ENCODE measurements around the gene CDK5RAP3.

Gene CDK5RAP3

GRCh38 chr17:47949946-47950345 is 21.0 kb upstream of the CDK5RAP3 start:
- Histone ChIP-seq H3K4me3 (ENCODE audit: low read depth, low read length) (no peak overlapping the region), H3K4me1 (ENCODE audit: control insufficient read depth, insufficient read depth, low read length) (peaks cover 14% of the 10 kb centered on the region), H3K9me3 (ENCODE audit: control insufficient read depth, insufficient read depth, low read depth, low read length) (no peaks in the 10 kb centered on the region), H3K27ac (ENCODE audit: low read depth, low read length) (no peak overlapping the region), H3K36me3 (ENCODE audit: control insufficient read depth, insufficient read depth, low read length) (0 out of 2 replicates have a peak, but pooled peaks cover 8% of the 10 kb centered on the region), H3K9ac (ENCODE audit: low read length) (no peak overlapping the region), H3K27me3 (ENCODE audit: control insufficient read depth, insufficient read depth, low read length) (no peaks in the 10 kb centered on the region)

DNA sequence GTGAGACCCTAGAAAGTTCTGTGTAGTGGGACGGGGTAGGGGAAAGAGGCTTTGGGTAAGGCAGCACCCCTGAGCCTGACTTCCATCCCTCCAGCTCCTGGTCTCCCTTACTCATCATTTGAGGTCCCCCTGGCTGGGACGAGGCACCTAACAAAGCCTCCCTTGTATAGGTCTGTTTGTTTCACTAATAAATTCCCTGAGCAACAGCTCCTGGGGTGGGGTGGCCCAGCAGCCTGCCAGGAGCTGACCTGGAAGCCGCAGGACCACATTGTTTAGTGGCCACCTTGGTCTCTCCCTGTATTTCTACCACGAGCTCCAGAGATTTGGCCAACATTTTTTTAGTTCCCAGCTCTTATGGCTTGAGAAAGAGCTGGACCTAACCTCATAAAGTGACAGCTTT is 20.5 kb upstream of the CDK5RAP3 start:
- no peak overlapping the region for H3K9ac ChIP-seq (ENCODE audit: low read length)
- no peak overlapping the region for H3K4me3 ChIP-seq (ENCODE audit: low read depth, low read length)
- H3K9me3 ChIP-seq (ENCODE audit: control insufficient read depth, insufficient read depth, low read depth, low read length), result no peaks in the 10 kb centered on the region
- no peaks in the 10 kb centered on the region for H3K27me3 ChIP-seq (ENCODE audit: control insufficient read depth, insufficient read depth, low read length)
- H3K27ac ChIP-seq (ENCODE audit: low read depth, low read length), result no peak overlapping the region
- H3K4me1 ChIP-seq (ENCODE audit: control insufficient read depth, insufficient read depth, low read length), result peaks cover 14% of the 10 kb centered on the region
- H3K36me3 ChIP-seq (ENCODE audit: control insufficient read depth, insufficient read depth, low read length), result 0 out of 2 replicates have a peak, but pooled peaks cover 3% of the 10 kb centered on the region

- no peak overlapping the region for H3K4me3 ChIP-seq (ENCODE audit: low read depth, low read length)
- 0 out of 2 replicates have a peak, but pooled peaks cover 3% of the 10 kb centered on the region for H3K36me3 ChIP-seq (ENCODE audit: control insufficient read depth, insufficient read depth, low read length)
- no peak overlapping the region for H3K27ac ChIP-seq (ENCODE audit: low read depth, low read length)
- H3K27me3 ChIP-seq (ENCODE audit: control insufficient read depth, insufficient read depth, low read length), result no peaks in the 10 kb centered on the region
- peaks cover 19% of the 10 kb centered on the region for H3K4me1 ChIP-seq (ENCODE audit: control insufficient read depth, insufficient read depth, low read length)
- H3K9ac ChIP-seq (ENCODE audit: low read length), result no peak overlapping the region
- H3K9me3 ChIP-seq (ENCODE audit: control insufficient read depth, insufficient read depth, low read depth, low read length), result no peaks in the 10 kb centered on the region
Observed at GRCh38 chr17:47952171-47953021, 18.5 kb upstream of the CDK5RAP3 start.

GRCh38 chr17:47953909-47954308 is 17.0 kb upstream of the CDK5RAP3 start:
- Histone ChIP-seq H3K9ac (ENCODE audit: low read length) (no peak overlapping the region), H3K27ac (ENCODE audit: low read depth, low read length) (no peak overlapping the region), H3K27me3 (ENCODE audit: control insufficient read depth, insufficient read depth, low read length) (no peaks in the 10 kb centered on the region), H3K9me3 (ENCODE audit: control insufficient read depth, insufficient read depth, low read depth, low read length) (no peaks in the 10 kb centered on the region), H3K4me3 (ENCODE audit: low read depth, low read length) (no peak overlapping the region), H3K4me1 (ENCODE audit: control insufficient read depth, insufficient read depth, low read length) (peaks cover 23% of the 10 kb centered on the region), H3K36me3 (ENCODE audit: control insufficient read depth, insufficient read depth, low read length) (no peaks in the 10 kb centered on the region)

DNA sequence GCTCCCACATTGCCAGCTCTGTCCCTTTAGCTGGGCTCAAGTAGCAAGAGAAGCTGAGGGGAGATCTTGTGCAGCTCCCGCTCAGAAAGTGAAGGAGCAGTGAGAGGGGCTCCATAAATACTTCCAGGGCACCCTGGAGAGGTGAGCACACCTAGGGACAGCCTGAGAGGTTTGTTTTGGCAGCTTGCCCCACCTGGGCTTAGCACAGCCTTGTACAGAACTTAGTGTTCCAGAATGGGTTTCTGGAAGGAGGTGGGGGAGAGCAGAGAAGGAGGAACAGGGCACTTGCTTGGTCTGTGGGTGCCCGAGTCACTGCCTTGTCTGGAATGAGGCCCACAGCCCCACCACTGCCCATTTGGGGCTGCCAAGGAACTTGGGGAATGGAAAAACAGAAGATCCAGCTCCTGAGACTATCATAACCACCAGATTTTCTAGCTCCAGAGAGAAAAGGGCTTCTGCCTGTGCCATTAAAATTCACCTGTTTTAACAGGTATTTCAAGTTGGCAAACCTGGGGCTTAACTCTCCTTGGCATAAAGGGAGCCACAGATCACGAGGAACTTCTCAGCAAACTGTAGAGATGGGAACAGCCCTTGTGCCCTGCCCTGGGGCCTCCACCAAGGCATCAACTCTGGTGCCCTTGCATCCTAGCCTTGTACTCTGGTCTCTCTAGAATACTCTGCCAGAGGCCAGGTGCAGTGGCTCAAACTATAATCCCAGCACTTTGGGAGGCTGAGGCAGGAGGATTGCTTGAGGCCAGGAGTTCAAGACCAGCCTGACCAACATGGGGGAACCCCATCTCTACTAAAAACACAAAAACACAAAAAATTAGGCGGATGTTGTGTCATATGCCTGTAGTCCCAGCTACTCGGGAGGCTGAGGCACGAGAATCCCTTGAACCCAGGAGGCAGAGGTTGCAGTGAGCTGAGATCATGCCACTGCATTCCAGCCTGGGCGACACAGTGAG is 15.1 kb upstream of the CDK5RAP3 start:
- peaks cover 15% of the 10 kb centered on the region for H3K4me1 ChIP-seq (ENCODE audit: control insufficient read depth, insufficient read depth, low read length)
- H3K9ac ChIP-seq (ENCODE audit: low read length), result no peak overlapping the region
- no peak overlapping the region for H3K27ac ChIP-seq (ENCODE audit: low read depth, low read length)

DNA sequence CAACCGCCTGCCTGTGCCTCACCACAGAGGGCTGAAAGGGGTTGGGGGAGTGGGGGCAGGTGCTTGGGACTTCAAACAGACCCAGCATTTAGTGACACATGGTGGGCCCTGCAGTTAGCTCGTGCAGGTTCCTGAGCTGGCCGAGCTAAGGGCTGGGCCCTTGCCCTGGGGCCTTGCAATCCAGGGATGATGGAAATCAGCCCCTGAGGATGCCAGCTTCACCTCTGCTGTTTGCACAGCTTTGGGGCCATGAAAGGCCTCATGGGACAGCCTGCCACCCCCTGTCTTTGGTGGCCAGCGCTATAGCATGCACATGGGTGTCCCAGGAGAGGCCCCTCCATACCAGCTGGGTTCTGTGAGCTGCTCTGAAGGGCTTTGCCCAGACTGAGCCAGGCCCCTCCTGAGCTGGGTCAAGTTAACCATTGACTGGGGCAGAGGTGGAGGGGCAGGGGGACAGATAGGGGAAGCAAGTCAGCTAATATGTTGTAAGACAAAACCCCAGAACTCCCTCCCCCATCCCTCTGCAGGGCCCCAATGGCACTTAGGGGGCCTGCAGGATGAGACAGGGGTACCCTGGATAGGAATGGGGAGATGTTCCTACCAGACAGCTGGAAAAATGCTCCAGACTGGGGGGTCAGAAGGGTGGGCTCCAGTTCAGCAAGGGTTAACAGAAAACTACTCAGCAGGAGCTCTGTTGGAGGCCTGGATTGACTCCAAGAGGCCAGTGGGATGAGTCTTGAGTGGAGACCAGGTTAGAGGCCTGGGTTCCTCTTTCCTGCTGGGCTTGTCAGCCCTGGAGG is 13.9 kb upstream of the CDK5RAP3 start:
- Histone ChIP-seq H3K9ac (ENCODE audit: low read length) (no peak overlapping the region), H3K4me3 (ENCODE audit: low read depth, low read length) (no peak overlapping the region), H3K4me1 (ENCODE audit: control insufficient read depth, insufficient read depth, low read length) (peaks cover 15% of the 10 kb centered on the region), H3K27ac (ENCODE audit: low read depth, low read length) (no peak overlapping the region), H3K36me3 (ENCODE audit: control insufficient read depth, insufficient read depth, low read length) (no peaks in the 10 kb centered on the region), H3K27me3 (ENCODE audit: control insufficient read depth, insufficient read depth, low read length) (no peaks in the 10 kb centered on the region), H3K9me3 (ENCODE audit: control insufficient read depth, insufficient read depth, low read depth, low read length) (no peaks in the 10 kb centered on the region)

More for the DNA sequence above, 15.1 kb upstream of the CDK5RAP3 start:
- no peaks in the 10 kb centered on the region for H3K27me3 ChIP-seq (ENCODE audit: control insufficient read depth, insufficient read depth, low read length)
- no peaks in the 10 kb centered on the region for H3K9me3 ChIP-seq (ENCODE audit: control insufficient read depth, insufficient read depth, low read depth, low read length)
- H3K4me3 ChIP-seq (ENCODE audit: low read depth, low read length), result no peak overlapping the region
- H3K36me3 ChIP-seq (ENCODE audit: control insufficient read depth, insufficient read depth, low read length), result no peaks in the 10 kb centered on the region

DNA sequence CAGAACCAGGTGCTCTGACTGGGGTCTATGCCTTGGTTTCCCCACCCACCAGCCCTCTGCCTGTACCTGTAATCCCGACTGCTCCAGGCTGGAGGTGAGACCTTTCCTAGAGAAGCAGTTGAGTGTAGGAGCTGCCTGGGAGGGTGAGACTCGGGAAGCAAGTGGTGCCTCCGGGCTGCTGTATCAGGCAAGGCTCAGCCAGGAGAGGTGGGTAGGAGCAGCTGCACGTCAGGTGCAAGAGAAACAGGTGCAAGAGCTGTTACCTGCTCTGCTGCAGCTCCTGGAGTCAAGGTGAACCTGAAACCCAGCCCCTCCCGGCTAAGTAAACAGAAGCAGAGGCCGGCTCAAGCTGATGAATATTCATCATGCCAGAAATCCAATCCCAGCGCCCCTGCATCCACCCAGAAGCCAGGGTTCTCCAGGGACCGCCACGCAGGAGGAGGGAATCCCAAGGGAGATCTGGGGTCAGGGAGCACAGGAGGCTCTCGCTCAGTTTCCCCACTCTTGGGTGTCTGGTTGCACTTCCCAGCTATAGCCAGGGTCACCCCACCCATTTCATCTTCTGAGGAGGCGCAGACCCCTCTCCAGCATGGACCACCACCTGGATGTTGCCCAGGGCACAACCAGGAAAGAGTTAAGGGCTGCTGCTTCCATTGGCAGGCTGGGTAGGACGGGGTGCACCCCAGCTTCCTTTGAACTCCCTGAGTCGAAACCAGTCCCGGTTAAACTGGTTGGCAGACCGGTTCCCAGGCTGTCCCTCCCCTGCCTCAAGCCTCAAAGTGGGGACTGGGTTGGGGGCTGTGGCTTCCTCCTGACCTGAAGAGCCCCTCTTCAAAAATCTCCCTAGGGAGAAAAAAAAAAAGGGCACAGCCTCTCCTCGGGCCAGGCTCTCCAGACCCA is 13.1 kb upstream of the CDK5RAP3 start, which contains the start of gene PRR15L:
Gene PRR15L, minus strand, starts transcription at position 293 of the 900 bp plus-strand sequence. CDS start 4,649 bp downstream, outside the sequence.
- Histone ChIP-seq H3K4me1 (ENCODE audit: control insufficient read depth, insufficient read depth, low read length) (peaks cover 15% of the 10 kb centered on the region), H3K9ac (ENCODE audit: low read length) (no peak within 1 kb of the TSS), H3K4me3 (ENCODE audit: low read depth, low read length) (no peak within 1 kb of the TSS; the same call in 1 of the 2 replicates), H3K9me3 (ENCODE audit: control insufficient read depth, insufficient read depth, low read depth, low read length) (no peaks in the 10 kb centered on the region), H3K27ac (ENCODE audit: low read depth, low read length) (no peak within 1 kb of the TSS), H3K27me3 (ENCODE audit: control insufficient read depth, insufficient read depth, low read length) (no peaks in the 10 kb centered on the region), H3K36me3 (ENCODE audit: control insufficient read depth, insufficient read depth, low read length) (no peaks in the 10 kb centered on the region)

- H3K9ac ChIP-seq (ENCODE audit: low read length), result no peak overlapping the region
- H3K9me3 ChIP-seq (ENCODE audit: control insufficient read depth, insufficient read depth, low read depth, low read length), result no peaks in the 10 kb centered on the region
- no peak overlapping the region for H3K27ac ChIP-seq (ENCODE audit: low read depth, low read length)
- H3K27me3 ChIP-seq (ENCODE audit: control insufficient read depth, insufficient read depth, low read length), result no peaks in the 10 kb centered on the region
- H3K36me3 ChIP-seq (ENCODE audit: control insufficient read depth, insufficient read depth, low read length), result no peaks in the 10 kb centered on the region
- H3K4me3 ChIP-seq (ENCODE audit: low read depth, low read length), result no peak overlapping the region
- peaks cover 15% of the 10 kb centered on the region for H3K4me1 ChIP-seq (ENCODE audit: control insufficient read depth, insufficient read depth, low read length)
Observed at GRCh38 chr17:47959825-47960655, 10.9 kb upstream of the CDK5RAP3 start.

GRCh38 chr17:47961406-47961805 is 9.5 kb upstream of the CDK5RAP3 start:
- H3K9ac ChIP-seq (ENCODE audit: low read length), result no peak overlapping the region
- no peak overlapping the region for H3K27ac ChIP-seq (ENCODE audit: low read depth, low read length)
- no peak overlapping the region for H3K4me3 ChIP-seq (ENCODE audit: low read depth, low read length)
- H3K9me3 ChIP-seq (ENCODE audit: control insufficient read depth, insufficient read depth, low read depth, low read length), result no peaks in the 10 kb centered on the region
- H3K27me3 ChIP-seq (ENCODE audit: control insufficient read depth, insufficient read depth, low read length), result no peaks in the 10 kb centered on the region
- H3K36me3 ChIP-seq (ENCODE audit: control insufficient read depth, insufficient read depth, low read length), result no peaks in the 10 kb centered on the region
- peaks cover 15% of the 10 kb centered on the region for H3K4me1 ChIP-seq (ENCODE audit: control insufficient read depth, insufficient read depth, low read length)
